HG03280 (cell line): ENCODE results near the gene SUMO2.

ENCODE experiments used
- ATAC-seq: cut with Tn5 transposase; IDR thresholded peaks from one replicate; pipeline ENCODE4 v1.9.1; 2021; ENCODE audit warnings: mild to moderate bottlenecking, moderate library complexity; ENCODE audit not compliant: unreplicated experiment

The SUMO2 gene

DNA sequence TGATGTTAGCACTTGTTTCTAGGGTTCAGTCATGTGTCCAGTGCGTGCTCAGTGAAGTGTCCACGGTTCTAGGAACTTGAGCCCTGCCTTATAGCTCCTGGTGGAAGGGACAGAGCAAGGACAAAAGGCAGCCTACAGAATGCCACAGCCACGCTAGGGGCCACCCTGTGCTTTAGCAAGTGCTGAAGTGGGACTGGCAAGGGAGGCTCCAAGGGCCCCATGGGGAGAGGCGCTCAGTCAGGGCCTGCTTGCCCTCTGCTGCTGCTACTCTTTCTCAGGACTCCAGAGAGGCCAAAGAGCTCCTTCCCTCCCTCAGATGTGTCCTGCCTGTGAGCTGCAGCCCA lies 58.0 kb downstream of the SUMO2 start:
- ATAC-seq = no peak

DNA sequence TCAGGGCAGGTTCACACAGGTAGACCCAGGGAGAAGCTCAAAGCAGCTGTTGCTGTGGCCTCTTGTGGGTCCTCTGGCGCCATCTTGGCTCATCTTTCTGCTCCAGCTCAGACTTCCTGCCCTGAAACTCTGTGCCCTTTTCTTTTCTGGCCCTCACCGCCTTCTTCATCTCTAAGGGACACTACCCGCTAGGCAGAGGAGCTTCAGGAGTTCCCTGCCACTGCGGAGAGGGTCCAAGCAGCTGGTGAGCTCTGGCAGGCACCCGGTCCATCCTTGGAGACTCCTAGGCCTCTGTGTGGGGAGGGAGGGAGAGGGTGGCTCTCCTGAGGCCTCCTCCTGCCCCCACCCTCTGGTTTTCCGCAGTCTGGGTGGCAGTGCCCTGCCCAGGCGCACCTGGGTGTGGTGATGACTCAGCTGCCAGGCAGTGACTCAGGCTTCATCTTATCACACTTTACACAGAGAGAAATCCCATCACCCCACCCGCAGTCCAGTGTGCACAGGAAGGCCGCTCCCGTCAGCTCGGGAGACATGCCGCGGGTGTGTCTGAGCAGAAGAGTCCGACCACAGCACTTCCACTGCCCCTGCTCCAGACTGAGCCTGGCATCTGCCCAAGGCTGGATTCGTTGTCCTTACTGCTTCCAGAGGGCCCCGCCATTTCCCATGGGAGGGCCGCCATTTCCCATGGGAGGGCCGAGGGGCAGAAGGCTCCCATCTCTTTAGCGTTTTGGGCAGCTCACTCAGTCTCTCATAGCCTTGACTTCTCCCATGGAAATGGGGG lies 58.5 kb downstream of the SUMO2 start:
- ATAC-seq = no peak

DNA sequence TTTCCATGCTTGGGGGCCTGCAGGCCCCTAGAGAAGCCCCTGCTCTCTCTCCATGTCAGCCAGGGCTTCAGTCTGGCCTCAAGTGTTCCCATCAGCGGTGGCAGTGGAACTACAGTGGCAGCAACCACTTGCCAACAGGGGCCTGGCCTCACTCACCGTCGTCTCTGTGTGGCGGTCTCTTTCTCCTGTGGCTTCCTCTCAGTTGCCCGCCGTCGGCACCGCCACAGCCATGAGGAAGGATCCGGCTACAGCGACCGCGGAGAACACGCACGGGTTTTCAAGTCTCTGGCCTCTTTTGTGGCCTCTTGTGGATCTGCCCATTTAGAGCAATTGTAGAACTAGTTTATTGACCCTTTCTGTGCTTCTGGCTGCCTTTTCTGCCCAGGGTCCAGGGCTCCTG lies 64.5 kb downstream of the SUMO2 start:
- no peak for ATAC-seq

DNA sequence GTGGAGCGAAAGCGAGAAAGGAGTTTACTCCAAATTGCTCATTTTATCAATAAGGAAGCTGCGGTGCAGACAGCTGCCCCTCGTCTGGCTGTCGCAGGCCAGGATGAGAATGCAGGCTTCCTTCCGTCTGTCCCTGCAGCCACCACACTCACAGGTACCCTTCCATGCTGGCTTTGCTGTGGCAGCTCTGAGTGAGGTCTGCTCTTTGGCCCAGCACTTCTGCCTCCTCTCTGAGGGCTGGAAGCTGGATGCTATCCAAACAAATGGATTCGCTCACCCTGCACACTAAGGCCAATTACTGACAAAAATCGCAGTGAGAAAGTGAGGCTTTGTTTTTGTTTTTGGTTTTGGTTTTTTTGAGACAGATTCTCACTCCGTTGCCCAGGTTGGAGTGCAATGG lies 66.0 kb downstream of the SUMO2 start:
- ATAC-seq = no peak
